GM08714 (cell line): ENCODE measurements around the gene NRIP2.

ENCODE experiments used
- H3K4me3 ChIP-seq: fragments of 200-500 bp; sonication (Bioruptor generic); 2 replicates; pipeline ENCODE4 v1.5.1; 2014; ENCODE audit warnings: mild to moderate bottlenecking, low read length, inconsistent platforms
- ZNF274 ChIP-seq: IDR thresholded peaks from 2 replicates; pipeline ENCODE4 v1.6.1; 2012; ENCODE audit warnings: mild to moderate bottlenecking, low read depth, low read length

Gene NRIP2

GRCh38 chr12:2857576-2857975 is 22.7 kb upstream of the NRIP2 start:
- TF ChIP-seq ZNF274: no peak
- no peak overlapping the region for H3K4me3 ChIP-seq

GRCh38 chr12:2857021-2857431 is 22.2 kb upstream of the NRIP2 start, which contains the start of gene TEX52:
Gene TEX52, minus strand, starts transcription at chr12:2857039. Its CDS starts 13 bp downstream, at chr12:2857026.
- no peak within 1 kb of the TSS for H3K4me3 ChIP-seq
- no peak for TF ChIP-seq ZNF274

- no peak overlapping the region for H3K4me3 ChIP-seq
- no peak for TF ChIP-seq ZNF274
These were observed 21.2 kb upstream of the NRIP2 start for GRCh38 chr12:2856051-2856450.

GRCh38 chr12:2855546-2855945 is 20.7 kb upstream of the NRIP2 start:
- no peak for TF ChIP-seq ZNF274
- no peak overlapping the region for H3K4me3 ChIP-seq

GRCh38 chr12:2854669-2855453 is 20.0 kb upstream of the NRIP2 start:
- no peak overlapping the region for H3K4me3 ChIP-seq
- TF ChIP-seq ZNF274: no peak

GRCh38 chr12:2853626-2854025 is 18.8 kb upstream of the NRIP2 start:
- TF ChIP-seq ZNF274: no peak
- no peak overlapping the region for H3K4me3 ChIP-seq

GRCh38 chr12:2851931-2852330 is 17.1 kb upstream of the NRIP2 start:
- H3K4me3 ChIP-seq: no peak overlapping the region
- TF ChIP-seq ZNF274: no peak

GRCh38 chr12:2845280-2845679 is 10.4 kb upstream of the NRIP2 start:
- H3K4me3 ChIP-seq: no peak overlapping the region
- no peak for TF ChIP-seq ZNF274

- H3K4me3 ChIP-seq: no peak overlapping the region
- TF ChIP-seq ZNF274: no peak
These were observed 10.0 kb upstream of the NRIP2 start for GRCh38 chr12:2844786-2845185.

GRCh38 chr12:2842948-2843347 is 8.1 kb upstream of the NRIP2 start:
- H3K4me3 ChIP-seq: no peak overlapping the region
- no peak for TF ChIP-seq ZNF274

- no peak for TF ChIP-seq ZNF274
- no peak overlapping the region for H3K4me3 ChIP-seq
These were observed 6.3 kb upstream of the NRIP2 start for GRCh38 chr12:2841056-2841650.

- no peak for TF ChIP-seq ZNF274
- H3K4me3 ChIP-seq: no peak overlapping the region
These were observed 1.7 kb upstream of the NRIP2 start for GRCh38 chr12:2836574-2836973.

- no peak for TF ChIP-seq ZNF274
These were observed 1.0 kb upstream of the NRIP2 start for GRCh38 chr12:2835691-2836403.

GRCh38 chr12:2833810-2834209 is 1.0 kb downstream of the NRIP2 start:
- no peak for TF ChIP-seq ZNF274
- no peak overlapping the region for H3K4me3 ChIP-seq

More at GRCh38 chr12:2835691-2836403, 1.0 kb upstream of the NRIP2 start:
- H3K4me3 ChIP-seq: no peak overlapping the region

GRCh38 chr12:2833327-2833726 is 1.5 kb downstream of the NRIP2 start:
- no peak overlapping the region for H3K4me3 ChIP-seq
- no peak for TF ChIP-seq ZNF274
